HL-60 (cell line): ENCODE measurements around the gene ZNF609.

Experiments
- DNase-seq, 2 experiments: peaks; one replicate each; pipeline ENCODE4 v3.0.0-alpha.2; 2010 to 2020; ENCODE audit warnings: low read depth in 1 of 2, low spot score in 1 of 2
- H3K27ac ChIP-seq: fragments of 250-450 bp; sonication (Bioruptor Pico); replicated peaks from 2 replicates; pipeline ENCODE4 v1.5.1; 2020; ENCODE audit warnings: mild to moderate bottlenecking, moderate library complexity
- H3K27me3 ChIP-seq: fragments of 250-450 bp; sonication (Bioruptor Pico); 2 replicates; pipeline ENCODE4 v1.5.1; 2021; ENCODE audit warnings: mild to moderate bottlenecking, moderate library complexity; ENCODE audit not compliant: insufficient read depth, poor library complexity, severe bottlenecking
- H3K4me3 ChIP-seq: replicated peaks from 2 replicates; pipeline ENCODE4 v1.5.1; 2011; ENCODE audit warnings: mild to moderate bottlenecking, control low read depth, low read length; ENCODE audit not compliant: insufficient read depth
- CTCF ChIP-seq: IDR thresholded peaks from one replicate; pipeline ENCODE4 v1.5.1; 2011; ENCODE audit warnings: low read length, control low read depth, inconsistent platforms; ENCODE audit not compliant: insufficient read depth
- GABPA ChIP-seq: IDR thresholded peaks from 2 replicates; pipeline ENCODE4 v1.6.1; 2012; ENCODE audit warnings: low read depth
- POLR2AphosphoS5 ChIP-seq: IDR thresholded peaks from 2 replicates; pipeline ENCODE4 v1.6.1; 2012; ENCODE audit warnings: low read depth
- REST ChIP-seq: IDR thresholded peaks from 2 replicates; pipeline ENCODE4 v1.6.1; 2012; ENCODE audit warnings: low read depth; ENCODE audit not compliant: insufficient replicate concordance
- SPI1 ChIP-seq: IDR thresholded peaks from 2 replicates; pipeline ENCODE4 v1.6.1; 2012; ENCODE audit warnings: low read depth, mild to moderate bottlenecking, borderline replicate concordance

ZNF609 gene

GRCh38 chr15:64691896-64692565, 231.7 kb downstream of the ZNF609 start:
- DNase-seq, result peak; percentile 55 to 89
- no peak for TF ChIP-seq REST
- TF ChIP-seq SPI1, result peak; percentile 88
- TF ChIP-seq CTCF, result no peak
- TF ChIP-seq POLR2AphosphoS5, result no peak
- no peak for TF ChIP-seq GABPA
- Histone ChIP-seq H3K27me3 (no peaks in the 10 kb centered on the region), H3K4me3 (no peak overlapping the region), H3K27ac (peak overlapping the region; percentile 35)

GRCh38 chr15:64693134-64693533, 232.8 kb downstream of the ZNF609 start:
- TF ChIP-seq POLR2AphosphoS5, result 0 out of 2 replicates have a peak, but pooled peaks have one; percentile 29
- no peak for TF ChIP-seq REST
- peak in 1 of 2 experiments; percentile 38 for DNase-seq
- H3K27ac ChIP-seq, result peak overlapping the region; percentile 35

GRCh38 chr15:64694816-64695215, 234.4 kb downstream of the ZNF609 start:
- no peak overlapping the region for H3K4me3 ChIP-seq
- H3K27me3 ChIP-seq, result no peaks in the 10 kb centered on the region
- peak overlapping the region; percentile 66 for H3K27ac ChIP-seq
- TF ChIP-seq POLR2AphosphoS5 (no peak), GABPA (no peak), REST (no peak), CTCF (no peak), SPI1 (no peak)
- DNase-seq, result no peak

More at GRCh38 chr15:64693134-64693533, 232.8 kb downstream of the ZNF609 start:
- no peak overlapping the region for H3K4me3 ChIP-seq
- H3K27me3 ChIP-seq, result no peaks in the 10 kb centered on the region
